ENCODE results near the gene EFNA2.

EFNA2 gene

DNA sequence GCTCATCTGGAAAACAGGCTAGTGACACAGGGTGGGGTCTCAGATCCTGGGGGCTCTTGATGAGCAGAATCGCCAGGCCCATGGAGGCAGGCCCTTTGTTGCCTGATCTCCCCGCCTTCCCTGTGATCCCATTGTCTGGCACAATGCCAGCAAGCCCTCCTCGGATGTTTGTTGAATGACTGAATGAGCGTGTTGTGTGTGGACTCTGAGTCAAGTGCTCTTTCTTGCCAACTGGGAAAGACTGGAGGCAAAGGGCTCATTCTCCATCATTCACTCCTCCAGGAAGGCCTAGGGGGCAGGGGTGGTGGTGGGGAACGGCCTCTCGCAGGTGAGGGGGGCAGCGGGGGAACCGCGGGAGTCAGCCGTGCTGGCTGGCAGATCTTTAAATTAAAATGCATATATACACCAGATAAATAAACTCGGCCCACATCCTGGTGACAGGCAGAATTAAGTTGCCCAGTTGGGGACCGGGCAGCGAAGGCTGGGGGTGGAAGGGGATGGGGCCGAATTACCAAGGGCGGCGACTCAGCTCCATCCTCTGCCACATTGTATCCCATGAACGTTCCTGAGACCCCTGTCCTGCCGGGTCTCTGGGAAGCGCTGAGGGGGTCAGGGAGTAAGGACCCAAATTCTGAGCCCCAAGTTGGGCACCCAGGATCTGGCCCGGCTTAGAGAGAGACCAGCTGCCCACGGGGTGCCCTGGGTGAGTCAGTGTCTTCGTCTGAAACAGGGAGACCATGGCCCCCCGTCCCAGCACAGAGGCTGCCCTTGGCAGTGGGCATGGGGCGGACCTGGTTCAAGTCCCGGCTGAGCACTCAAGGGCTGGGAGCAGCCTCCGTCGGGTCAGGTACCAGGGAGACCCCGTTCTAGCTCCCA lies 24.5 kb downstream of the EFNA2 start:
- Histone ChIP-seq H3K4me1 (ENCODE audit: insufficient read depth, low read length) (no peaks in the 10 kb centered on the region), H3K9me3 (ENCODE audit: insufficient read depth, low read depth, low read length) (no peaks in the 10 kb centered on the region), H3K27me3 (ENCODE audit: insufficient read depth, low read length) (no peaks in the 10 kb centered on the region; the same call in 1 of the 2 replicates), H3K36me3 (ENCODE audit: insufficient read depth, low read length) (no peaks in the 10 kb centered on the region), H3K9ac (ENCODE audit: low read depth, low read length) (no peak overlapping the region), H3K27ac (ENCODE audit: low read depth, low read length) (no peak overlapping the region), H3K4me3 (ENCODE audit: low read length) (no peak overlapping the region)
- 89% methylated on average over 25 of the region's 28 CpGs for WGBS

DNA sequence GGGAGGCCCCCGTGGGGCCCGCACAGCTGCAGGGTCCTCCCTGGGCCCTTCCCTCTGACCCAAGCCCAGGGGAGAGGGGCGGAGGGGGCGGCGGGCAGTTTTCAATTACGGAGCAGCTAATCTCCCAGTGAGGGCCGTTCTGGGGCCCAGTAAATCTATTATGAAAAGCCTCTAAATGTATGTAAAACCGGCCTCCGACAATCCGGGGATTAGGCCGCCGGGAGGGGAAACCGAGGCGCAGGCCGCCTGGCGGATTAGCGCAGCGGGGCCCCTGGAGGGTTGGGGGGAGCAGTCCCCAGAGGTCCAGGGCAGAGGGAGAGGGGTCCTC lies 25.1 kb downstream of the EFNA2 start:
- H3K4me1 ChIP-seq (ENCODE audit: insufficient read depth, low read length): no peaks in the 10 kb centered on the region
- no peak overlapping the region for H3K27ac ChIP-seq (ENCODE audit: low read depth, low read length)
- no peak overlapping the region for H3K9ac ChIP-seq (ENCODE audit: low read depth, low read length)
- H3K9me3 ChIP-seq (ENCODE audit: insufficient read depth, low read depth, low read length): no peaks in the 10 kb centered on the region
- 88% methylated on average over 18 of the region's 18 CpGs for WGBS
- no peak overlapping the region for H3K4me3 ChIP-seq (ENCODE audit: low read length)
- H3K36me3 ChIP-seq (ENCODE audit: insufficient read depth, low read length): no peaks in the 10 kb centered on the region
- H3K27me3 ChIP-seq (ENCODE audit: insufficient read depth, low read length): peaks cover 1% of the 10 kb centered on the region

DNA sequence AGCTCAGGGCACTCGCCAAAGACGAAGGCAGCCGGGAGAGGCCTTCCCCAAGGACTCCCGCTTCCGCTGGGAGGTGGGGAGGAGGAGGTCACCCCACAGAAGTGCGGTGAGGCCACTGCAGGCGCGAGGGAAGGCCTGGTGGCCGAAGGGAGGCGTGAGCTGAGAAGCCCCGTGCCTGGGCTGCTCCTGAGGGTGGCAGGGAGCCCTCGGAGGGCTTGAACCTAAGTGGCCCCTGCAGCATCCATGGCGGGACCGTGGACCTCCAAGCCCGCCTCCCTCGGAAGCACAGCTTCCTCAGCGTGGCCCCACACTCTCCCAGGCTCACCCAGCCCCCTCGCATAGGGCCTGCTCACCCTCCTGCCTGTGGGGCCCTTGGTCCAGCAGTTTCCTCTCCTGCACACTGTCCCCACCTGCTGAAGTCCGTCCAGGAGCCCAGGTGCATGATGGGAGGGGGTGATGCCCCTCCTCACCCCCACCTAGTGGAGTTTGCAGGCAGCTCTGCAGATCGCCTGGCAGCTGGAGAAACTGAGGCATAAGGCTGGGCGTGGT lies 25.9 kb downstream of the EFNA2 start:
- Histone ChIP-seq H3K9ac (ENCODE audit: low read depth, low read length) (no peak overlapping the region), H3K36me3 (ENCODE audit: insufficient read depth, low read length) (no peaks in the 10 kb centered on the region), H3K4me3 (ENCODE audit: low read length) (no peak overlapping the region), H3K27me3 (ENCODE audit: insufficient read depth, low read length) (peaks cover 9% of the 10 kb centered on the region), H3K27ac (ENCODE audit: low read depth, low read length) (no peak overlapping the region), H3K4me1 (ENCODE audit: insufficient read depth, low read length) (no peaks in the 10 kb centered on the region), H3K9me3 (ENCODE audit: insufficient read depth, low read depth, low read length) (no peaks in the 10 kb centered on the region)
- WGBS: 83% methylated on average over 21 of the region's 21 CpGs

DNA sequence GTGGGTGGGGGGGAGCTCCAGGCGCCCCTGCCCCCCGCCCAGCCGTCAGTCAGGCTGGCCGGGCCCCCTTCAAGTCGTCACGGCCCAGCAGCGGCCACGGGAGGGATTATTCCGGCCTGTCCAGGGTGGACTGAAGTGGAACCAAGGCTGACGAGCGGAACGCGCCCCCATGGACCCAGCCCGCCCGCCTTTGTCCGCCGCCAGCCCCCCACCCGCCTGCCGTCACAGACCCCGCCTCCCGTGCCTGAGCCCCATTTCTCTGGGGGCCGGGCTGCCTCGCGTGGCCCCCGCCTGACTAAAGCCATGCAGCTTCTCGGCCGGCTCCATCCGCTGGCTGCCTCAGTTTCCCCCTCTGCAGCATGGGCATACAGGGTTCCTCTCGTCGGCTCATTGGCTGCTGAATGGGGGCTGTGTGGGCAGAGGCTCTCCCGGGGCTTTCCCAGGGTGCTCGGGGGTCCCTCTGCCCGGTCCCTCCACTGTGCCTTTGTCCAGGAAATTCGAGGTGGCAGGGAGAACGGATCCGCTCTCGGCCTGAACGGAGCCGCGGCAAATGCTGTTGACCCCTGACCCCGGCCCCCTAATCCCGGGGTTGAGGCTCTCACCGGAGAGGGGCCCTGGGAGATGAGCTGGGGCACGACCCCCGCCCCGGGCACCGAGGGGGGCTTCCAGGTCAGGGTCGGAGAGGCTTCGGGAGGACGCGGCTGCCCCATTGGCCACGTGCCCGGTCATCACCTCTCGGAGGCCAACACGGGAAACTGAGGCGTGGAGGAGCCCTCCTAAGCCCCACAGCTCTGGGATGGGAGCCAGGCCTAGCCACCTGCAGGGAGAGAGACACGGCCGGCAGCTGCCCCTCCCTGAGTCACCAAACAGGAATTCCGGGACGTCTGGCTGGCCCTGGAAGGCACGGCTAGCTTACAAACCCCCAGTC lies 27.4 kb downstream of the EFNA2 start:
- Histone ChIP-seq H3K27ac (ENCODE audit: low read depth, low read length) (no peak overlapping the region), H3K4me1 (ENCODE audit: insufficient read depth, low read length) (no peaks in the 10 kb centered on the region), H3K9ac (ENCODE audit: low read depth, low read length) (no peak overlapping the region), H3K27me3 (ENCODE audit: insufficient read depth, low read length) (peaks cover 11% of the 10 kb centered on the region), H3K4me3 (ENCODE audit: low read length) (no peak overlapping the region), H3K9me3 (ENCODE audit: insufficient read depth, low read depth, low read length) (no peaks in the 10 kb centered on the region), H3K36me3 (ENCODE audit: insufficient read depth, low read length) (no peaks in the 10 kb centered on the region)
- WGBS: 83% methylated on average over 61 of the region's 61 CpGs

DNA sequence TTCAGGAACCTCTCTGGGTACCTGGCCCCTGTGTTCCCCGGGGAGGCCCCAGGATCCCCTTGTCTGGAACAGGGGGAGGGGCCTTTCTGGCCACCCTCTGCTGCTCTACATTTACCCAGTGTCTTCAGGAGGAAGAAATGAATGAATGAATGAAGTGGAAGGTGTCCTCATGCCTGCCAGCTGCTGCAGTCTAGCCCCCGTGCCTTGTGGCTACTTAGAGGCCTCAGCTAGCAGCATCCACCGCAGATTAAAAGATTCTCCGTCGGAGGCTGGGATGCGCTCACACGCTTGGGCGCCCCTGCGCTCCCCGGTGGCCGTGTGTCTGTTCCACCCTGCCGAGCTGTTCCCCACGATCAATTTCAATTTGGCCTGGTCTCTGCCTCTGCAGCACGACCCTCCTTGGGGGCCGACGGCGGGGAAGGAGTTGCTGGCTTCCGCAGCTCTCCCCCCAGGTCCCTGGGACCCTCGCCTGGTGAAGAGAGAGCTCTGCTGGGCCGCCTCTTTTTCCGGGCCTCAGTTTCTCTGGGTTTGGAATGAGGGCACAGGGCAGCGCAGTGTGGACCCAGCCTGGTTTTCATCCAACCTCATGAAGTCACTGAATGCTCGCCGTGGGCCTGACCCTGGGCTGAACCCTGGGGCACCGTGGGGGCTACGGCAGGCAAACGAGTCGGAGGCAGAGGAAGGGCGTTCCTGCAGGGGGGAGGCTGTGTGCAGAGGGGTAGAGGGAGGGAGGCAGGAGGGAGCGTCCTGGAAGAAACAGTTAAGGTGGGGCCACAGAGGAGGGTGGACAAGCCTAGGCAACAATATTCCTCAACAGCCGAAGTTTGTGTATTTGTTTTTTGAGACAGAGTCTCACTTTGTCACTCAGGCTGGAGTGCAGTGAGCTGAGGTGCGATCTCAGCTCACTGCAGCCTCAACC lies 28.3 kb downstream of the EFNA2 start:
- no peaks in the 10 kb centered on the region for H3K36me3 ChIP-seq (ENCODE audit: insufficient read depth, low read length)
- no peaks in the 10 kb centered on the region for H3K9me3 ChIP-seq (ENCODE audit: insufficient read depth, low read depth, low read length)
- no peak overlapping the region for H3K4me3 ChIP-seq (ENCODE audit: low read length)
- WGBS: 80% methylated on average over 32 of the region's 32 CpGs
- no peak overlapping the region for H3K27ac ChIP-seq (ENCODE audit: low read depth, low read length)
- peaks cover 11% of the 10 kb centered on the region for H3K27me3 ChIP-seq (ENCODE audit: insufficient read depth, low read length)
- no peak overlapping the region for H3K9ac ChIP-seq (ENCODE audit: low read depth, low read length)
- H3K4me1 ChIP-seq (ENCODE audit: insufficient read depth, low read length): no peaks in the 10 kb centered on the region

DNA sequence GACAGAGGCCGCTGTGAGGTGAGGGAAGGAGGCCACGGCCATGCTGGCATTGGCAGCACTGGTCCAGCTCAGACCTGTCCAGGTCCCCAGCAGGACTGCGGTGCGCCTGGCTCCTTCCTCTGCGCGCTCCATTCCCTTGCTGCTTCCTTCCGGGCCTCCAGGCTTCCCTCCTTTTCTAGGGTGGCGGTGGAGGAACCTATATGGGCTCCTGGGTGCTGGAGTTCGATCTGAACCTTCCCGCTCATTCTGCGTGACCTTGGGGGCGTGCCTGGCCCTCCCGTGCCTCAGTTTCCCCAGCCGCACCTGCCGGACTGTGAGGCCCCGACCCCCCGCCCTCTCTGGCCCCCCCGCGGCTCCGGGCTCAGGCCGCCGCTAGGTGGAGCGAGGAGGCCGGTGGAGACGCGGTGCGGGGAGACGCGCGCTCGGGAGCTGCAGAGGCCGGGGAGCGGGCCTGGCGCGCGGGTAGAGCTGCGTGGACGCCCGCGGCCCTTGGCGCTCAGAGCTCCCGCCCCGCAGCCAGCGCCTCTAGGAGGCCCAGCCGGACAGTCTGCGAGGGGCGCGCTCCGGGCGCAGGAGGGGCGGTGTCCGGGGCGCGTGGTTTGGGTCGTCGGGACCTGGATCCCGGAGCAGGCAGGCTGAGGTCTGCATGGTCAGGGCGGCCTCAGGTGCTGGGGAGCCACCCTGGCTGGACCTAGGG lies 29.9 kb downstream of the EFNA2 start:
- Histone ChIP-seq H3K36me3 (ENCODE audit: insufficient read depth, low read length) (no peaks in the 10 kb centered on the region), H3K9ac (ENCODE audit: low read depth, low read length) (peak overlapping the region; percentile 50; the same call in 1 of the 2 replicates), H3K4me1 (ENCODE audit: insufficient read depth, low read length) (no peaks in the 10 kb centered on the region), H3K9me3 (ENCODE audit: insufficient read depth, low read depth, low read length) (no peaks in the 10 kb centered on the region), H3K27ac (ENCODE audit: low read depth, low read length) (no peak overlapping the region), H3K27me3 (ENCODE audit: insufficient read depth, low read length) (peaks cover 11% of the 10 kb centered on the region), H3K4me3 (ENCODE audit: low read length) (peak overlapping the region; percentile 45)
- 16% methylated on average over 58 of the region's 58 CpGs for WGBS

DNA sequence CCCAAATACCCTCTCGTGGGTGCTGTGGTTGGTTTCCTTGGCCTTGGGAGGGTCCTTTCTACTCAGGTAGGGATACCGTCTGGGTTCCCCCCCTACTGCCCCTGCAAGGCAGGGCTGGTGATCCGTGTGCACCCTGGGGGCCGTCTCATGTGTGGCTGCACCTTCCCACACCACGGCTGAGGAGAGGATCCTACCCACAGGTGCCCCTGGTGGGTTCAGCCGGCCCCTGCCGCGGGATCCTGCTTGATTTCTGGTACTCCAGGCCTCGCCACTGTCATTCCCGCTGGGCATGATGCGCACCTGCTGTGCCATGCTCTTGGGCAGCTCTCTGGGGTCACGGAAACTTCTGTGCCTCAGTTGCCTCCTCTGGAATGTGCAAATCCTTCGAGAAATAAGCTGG lies 30.8 kb downstream of the EFNA2 start:
- Histone ChIP-seq H3K27ac (ENCODE audit: low read depth, low read length) (no peak overlapping the region), H3K9ac (ENCODE audit: low read depth, low read length) (no peak overlapping the region), H3K36me3 (ENCODE audit: insufficient read depth, low read length) (no peaks in the 10 kb centered on the region), H3K4me1 (ENCODE audit: insufficient read depth, low read length) (no peaks in the 10 kb centered on the region), H3K4me3 (ENCODE audit: low read length) (no peak overlapping the region), H3K9me3 (ENCODE audit: insufficient read depth, low read depth, low read length) (no peaks in the 10 kb centered on the region), H3K27me3 (ENCODE audit: insufficient read depth, low read length) (peaks cover 11% of the 10 kb centered on the region)
- WGBS: 83% methylated on average over 13 of the region's 13 CpGs

DNA sequence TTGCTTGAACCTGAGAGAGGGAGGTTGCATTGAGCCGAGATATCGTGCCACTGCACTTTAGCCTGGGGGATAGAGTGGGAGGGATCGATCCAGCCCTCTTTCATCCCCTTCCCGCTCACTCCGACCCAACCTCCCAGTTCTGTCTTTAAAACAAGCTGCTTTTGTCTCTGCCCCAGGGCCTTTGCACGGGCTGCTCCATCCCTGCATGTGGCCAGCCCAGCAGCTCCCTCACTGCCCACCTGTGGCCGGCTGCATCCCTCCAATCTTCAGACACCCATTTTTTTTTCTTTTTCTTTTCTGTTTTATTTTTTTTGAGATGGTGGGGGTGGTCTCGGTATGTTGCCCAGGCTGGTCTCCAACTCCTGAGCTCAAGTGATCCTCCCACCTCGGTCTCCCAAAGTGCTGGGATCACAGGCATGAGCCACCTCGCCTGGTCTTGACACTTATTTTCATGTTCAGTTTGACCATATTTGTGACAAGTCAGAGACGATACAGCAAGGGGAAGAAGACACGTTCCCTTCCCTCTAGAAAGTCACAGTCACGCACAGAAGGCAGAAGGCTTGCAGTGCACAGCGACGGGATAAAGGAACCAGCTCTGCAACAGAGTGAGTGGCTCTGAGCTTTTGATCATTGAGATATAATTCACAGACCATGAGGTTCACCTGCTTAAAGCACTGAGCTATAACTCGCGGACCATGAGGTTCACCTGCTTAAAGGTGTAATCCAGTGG lies 31.8 kb downstream of the EFNA2 start:
- no peak overlapping the region for H3K9ac ChIP-seq (ENCODE audit: low read depth, low read length)
- no peak overlapping the region for H3K27ac ChIP-seq (ENCODE audit: low read depth, low read length)
- no peak overlapping the region for H3K4me3 ChIP-seq (ENCODE audit: low read length)
- peaks cover 11% of the 10 kb centered on the region for H3K27me3 ChIP-seq (ENCODE audit: insufficient read depth, low read length)
- 86% methylated on average over 17 of the region's 17 CpGs for whole genome bisulfite sequencing
- no peaks in the 10 kb centered on the region for H3K4me1 ChIP-seq (ENCODE audit: insufficient read depth, low read length)
- H3K36me3 ChIP-seq (ENCODE audit: insufficient read depth, low read length): no peaks in the 10 kb centered on the region
- no peaks in the 10 kb centered on the region for H3K9me3 ChIP-seq (ENCODE audit: insufficient read depth, low read depth, low read length)

DNA sequence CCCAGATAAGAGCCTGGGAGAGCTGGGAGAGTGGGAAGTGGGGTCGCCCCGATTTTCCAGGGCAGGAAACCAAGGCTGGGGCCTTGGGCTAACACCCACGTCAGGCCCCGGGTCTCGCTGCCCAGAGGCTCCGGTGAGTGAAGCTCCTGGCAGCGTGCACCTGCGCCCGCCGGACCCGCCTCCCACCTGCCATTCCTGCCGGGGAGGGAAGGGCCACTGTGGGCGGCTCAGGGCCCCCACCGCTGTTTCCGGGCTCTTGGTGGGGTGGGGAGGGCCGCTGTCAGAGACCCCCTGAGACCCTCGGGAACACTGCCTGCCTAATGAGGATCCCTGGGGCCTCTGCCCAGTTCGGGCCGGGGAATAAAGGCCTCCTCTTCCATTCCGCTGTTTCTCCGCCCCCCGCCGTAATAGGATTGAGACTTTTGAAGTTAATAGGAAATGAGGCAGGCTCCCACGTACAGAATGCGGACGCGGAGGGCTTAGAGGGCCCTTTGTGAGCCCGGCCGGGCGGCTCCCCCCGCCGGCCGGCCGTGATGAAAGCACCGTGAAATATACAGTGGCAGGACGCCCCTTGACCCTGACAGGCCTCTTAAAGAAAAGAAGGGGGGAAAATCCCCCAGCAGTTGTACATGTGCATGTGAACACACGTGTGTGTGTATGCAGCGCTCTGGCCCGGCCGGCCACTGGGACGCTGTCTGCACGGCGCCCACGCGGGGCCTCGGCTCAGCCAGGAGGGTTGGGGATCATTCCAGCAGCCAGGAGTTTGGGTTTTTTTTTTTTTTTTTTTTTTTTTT lies 33.2 kb downstream of the EFNA2 start:
- Histone ChIP-seq H3K4me1 (ENCODE audit: insufficient read depth, low read length) (no peaks in the 10 kb centered on the region), H3K9me3 (ENCODE audit: insufficient read depth, low read depth, low read length) (no peaks in the 10 kb centered on the region), H3K27ac (ENCODE audit: low read depth, low read length) (no peak overlapping the region), H3K9ac (ENCODE audit: low read depth, low read length) (no peak overlapping the region), H3K4me3 (ENCODE audit: low read length) (no peak overlapping the region), H3K36me3 (ENCODE audit: insufficient read depth, low read length) (no peaks in the 10 kb centered on the region), H3K27me3 (ENCODE audit: insufficient read depth, low read length) (peaks cover 15% of the 10 kb centered on the region)
- 78% methylated on average over 46 of the region's 46 CpGs for WGBS

Data from HUES64 (cell line).